NCI-H146 treated with DMSO at 0.1 percent for 48 hours (cell line): ENCODE measurements around the gene PPP1R1B.

Experiments
- DNase-seq: peaks from one replicate; lab custom pipeline; 2025; ENCODE audit not compliant: unreplicated experiment; lab: John Stamatoyannopoulos, UW

The PPP1R1B gene

DNA sequence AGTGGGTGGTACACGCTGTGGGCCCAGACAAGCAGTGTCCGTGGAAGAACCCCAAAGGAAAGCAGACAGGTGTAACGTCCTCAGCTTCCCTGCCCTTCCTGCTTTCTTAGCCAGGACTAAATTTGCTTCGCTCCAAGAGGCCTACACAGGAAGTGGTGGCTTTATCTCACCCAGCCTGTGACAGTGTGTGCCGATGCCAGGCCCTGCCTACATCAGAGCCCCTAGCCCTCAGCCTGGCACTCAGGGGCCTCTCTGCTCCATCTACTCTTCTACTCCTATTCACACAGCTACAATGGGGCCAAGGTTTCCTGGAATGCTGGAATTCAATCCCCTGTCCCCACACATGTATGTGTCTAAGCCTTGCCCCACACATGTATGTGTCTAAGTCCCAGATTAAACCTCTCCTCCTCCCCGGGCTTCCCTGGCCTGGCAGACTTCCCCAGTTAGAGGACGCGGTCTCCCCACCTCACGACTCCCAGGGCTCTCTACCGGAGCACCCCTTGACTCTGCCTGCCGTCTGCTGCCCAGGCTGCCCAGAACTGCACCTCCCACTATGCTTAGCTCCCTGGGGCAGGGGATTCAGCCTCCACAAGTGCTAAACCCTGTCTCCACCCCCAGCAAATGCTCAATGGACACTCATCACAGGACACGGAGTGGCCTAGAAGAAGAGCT, 52.9 kb downstream of the PPP1R1B start:
- no peak for DNase-seq

DNA sequence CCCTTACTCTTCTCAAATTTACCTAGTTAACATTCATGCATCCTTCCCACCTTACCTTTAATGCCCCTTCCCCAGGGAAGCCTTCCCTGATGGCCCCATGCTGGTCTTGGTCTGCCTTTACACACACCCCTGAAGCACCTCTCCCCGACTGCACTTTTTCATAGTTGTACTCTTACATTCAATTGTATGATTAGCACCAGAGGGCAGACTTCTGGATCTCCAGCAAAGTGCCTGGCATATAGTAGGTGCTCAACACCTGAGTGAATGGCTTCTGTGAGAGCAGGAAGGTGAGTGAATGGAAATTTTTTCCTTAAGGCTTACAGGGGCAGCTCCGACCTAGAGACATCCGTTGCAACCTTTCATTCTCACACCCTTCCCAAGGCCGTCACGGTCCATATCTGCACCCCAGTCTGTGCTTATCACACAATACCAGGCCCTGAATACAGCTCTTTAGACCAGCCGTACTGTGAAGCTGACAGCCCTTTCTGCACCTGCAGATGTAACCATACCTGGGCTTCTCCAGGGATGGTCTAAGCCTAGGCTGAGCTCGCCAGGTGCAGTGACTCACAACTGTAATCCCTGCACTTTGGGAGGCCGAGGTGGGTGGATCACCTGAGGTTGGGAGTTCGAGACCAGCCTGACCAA, 56.7 kb downstream of the PPP1R1B start:
- no peak for DNase-seq

DNA sequence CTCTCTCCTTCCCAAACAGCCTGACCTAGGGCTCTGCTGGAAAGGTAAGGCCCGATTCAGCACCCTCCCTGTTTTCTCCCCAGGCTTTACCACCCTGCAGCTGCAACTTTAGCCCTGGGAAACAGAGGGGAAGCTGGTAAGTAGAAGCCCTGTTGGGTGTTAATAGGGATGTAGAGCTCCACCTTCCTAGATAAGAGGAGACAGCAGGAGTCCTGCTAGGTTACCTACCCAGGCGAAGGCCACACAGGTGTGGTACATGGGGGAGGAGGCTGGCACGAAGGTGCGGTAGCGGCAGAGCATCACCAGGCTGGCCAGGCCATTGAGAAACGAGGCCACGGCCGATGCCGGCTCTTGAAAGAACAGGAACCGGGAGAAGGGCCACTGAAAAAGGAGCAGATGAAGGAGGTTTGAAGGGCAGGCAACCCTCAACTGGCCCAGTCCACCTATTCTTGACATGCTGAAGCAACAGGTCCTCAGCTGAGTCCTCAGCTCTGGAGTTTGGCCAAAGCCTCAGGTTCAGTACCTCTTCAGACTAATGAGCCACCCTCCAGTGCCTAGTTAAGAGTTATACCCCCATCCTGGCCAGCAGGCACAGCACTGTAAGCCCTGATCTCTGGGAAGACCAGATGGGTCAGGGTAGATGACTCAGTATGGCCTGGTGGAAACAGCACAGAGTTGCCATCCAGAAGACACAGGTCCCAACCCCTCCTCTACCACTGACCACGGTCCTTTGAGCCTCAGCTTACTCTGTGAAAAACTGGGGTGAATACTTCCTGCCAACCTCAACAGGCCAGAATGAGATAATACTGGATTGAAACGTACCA, 57.8 kb downstream of the PPP1R1B start:
- DNase-seq = no peak
